WERI-Rb-1 (cell line): Measurements from ENCODE around the gene EPS8.

Source experiments
- DNase-seq: peaks from one replicate; pipeline ENCODE4 v3.0.0-alpha.2; 2020
- H3K27ac ChIP-seq: fragments of 250-450 bp; sonication (Bioruptor Pico); 2 replicates; pipeline ENCODE4 v1.5.1; 2020; ENCODE audit warnings: mild to moderate bottlenecking, moderate library complexity
- H3K27me3 ChIP-seq: fragments of 250-450 bp; sonication (Bioruptor Pico); 2 replicates; pipeline ENCODE4 v1.5.1; 2021; ENCODE audit warnings: mild to moderate bottlenecking, low read depth, moderate library complexity; ENCODE audit not compliant: insufficient read depth, severe bottlenecking
- H3K36me3 ChIP-seq: fragments of 250-450 bp; sonication (Bioruptor Pico); 2 replicates; pipeline ENCODE4 v1.5.1; 2020; ENCODE audit warnings: mild to moderate bottlenecking, moderate library complexity
- H3K4me3 ChIP-seq: 2 replicates; pipeline ENCODE4 v1.5.1; 2011; ENCODE audit warnings: low read depth, mild to moderate bottlenecking, control low read depth, low read length
- H3K9me3 ChIP-seq: fragments of 250-450 bp; sonication (Bioruptor Pico); 2 replicates; pipeline ENCODE4 v1.5.1; 2021; ENCODE audit warnings: mild to moderate bottlenecking, moderate library complexity; ENCODE audit not compliant: severe bottlenecking
- CTCF ChIP-seq: IDR thresholded peaks from 2 replicates; pipeline ENCODE4 v1.5.1; 2011; ENCODE audit warnings: low read depth, mild to moderate bottlenecking, control low read depth, inconsistent platforms, low read length

The EPS8 gene

GRCh38 chr12:15796493-15797141, 7.4 kb upstream of the EPS8 start:
- Histone ChIP-seq H3K9me3 (peaks cover 7% of the 10 kb centered on the region), H3K27me3 (no peaks in the 10 kb centered on the region), H3K27ac (no peak overlapping the region), H3K4me3 (no peak overlapping the region), H3K36me3 (no peaks in the 10 kb centered on the region)
- DNase-seq, result no peak
- no peak for TF ChIP-seq CTCF

- no peaks in the 10 kb centered on the region for H3K36me3 ChIP-seq
- no peak for TF ChIP-seq CTCF
- no peak overlapping the region; the same call in 1 of the 2 replicates for H3K27ac ChIP-seq
- no peaks in the 10 kb centered on the region for H3K27me3 ChIP-seq
- H3K9me3 ChIP-seq, result peaks cover 7% of the 10 kb centered on the region
- DNase-seq, result no peak
- no peak overlapping the region for H3K4me3 ChIP-seq
Measured at GRCh38 chr12:15794836-15795235, 5.6 kb upstream of the EPS8 start.

- Histone ChIP-seq H3K9me3 (peaks cover 7% of the 10 kb centered on the region), H3K36me3 (no peaks in the 10 kb centered on the region), H3K27ac (peak overlapping the region; percentile 17; the same call in 1 of the 2 replicates), H3K27me3 (no peaks in the 10 kb centered on the region), H3K4me3 (no peak overlapping the region)
- peak; percentile 52 for DNase-seq
- no peak for TF ChIP-seq CTCF
Measured at GRCh38 chr12:15794196-15794595, 5.0 kb upstream of the EPS8 start.

GRCh38 chr12:15788233-15789219, 662 bp downstream of the EPS8 start:
- no peak for TF ChIP-seq CTCF
- Histone ChIP-seq H3K27ac (peak overlapping the region; percentile 84), H3K9me3 (peaks cover 7% of the 10 kb centered on the region), H3K36me3 (no peaks in the 10 kb centered on the region), H3K27me3 (no peaks in the 10 kb centered on the region), H3K4me3 (peak overlapping the region; percentile 84)
- DNase-seq, result peak; percentile 42

GRCh38 chr12:15787778-15788177, 1.4 kb downstream of the EPS8 start:
- Histone ChIP-seq H3K27me3 (no peaks in the 10 kb centered on the region), H3K9me3 (peaks cover 4% of the 10 kb centered on the region), H3K36me3 (no peaks in the 10 kb centered on the region), H3K27ac (no peak overlapping the region), H3K4me3 (peak overlapping the region; percentile 84)
- DNase-seq, result no peak
- TF ChIP-seq CTCF, result no peak
